HepG2 (cell line): ENCODE results near the gene PCIF1. TPM values are rescaled to one million over a fixed set of nuclear protein-coding genes. Genes with fewer than 3 reads are reported as not detected.
A peak's percentile ranks its signal among the peaks of the same experiment; 100 is the strongest.

ENCODE experiments used
- ARNT2 ChIP-seq: sonication (generic); formaldehyde crosslinking; IDR thresholded peaks from 2 replicates; pipeline ENCODE4 v1.8.0; 2022; ENCODE audit warnings: mild to moderate bottlenecking, low read depth, missing genetic modification reagents, moderate library complexity
- ATF1 ChIP-seq: IDR thresholded peaks from 2 replicates; pipeline ENCODE4 v1.6.1; 2016; ENCODE audit warnings: mild to moderate bottlenecking, control low read depth
- EED ChIP-seq: sonication (generic); formaldehyde crosslinking; IDR thresholded peaks from 2 replicates; pipeline ENCODE4 v1.5.0; 2020; ENCODE audit warnings: mild to moderate bottlenecking, missing genetic modification reagents
- ELF3 ChIP-seq: IDR thresholded peaks from 2 replicates; pipeline ENCODE4 v1.6.1; 2016; ENCODE audit warnings: missing genetic modification reagents, missing compliant biosample characterization
- GATAD1 ChIP-seq: IDR thresholded peaks from 2 replicates; pipeline ENCODE4 v1.6.1; 2016; ENCODE audit warnings: missing genetic modification reagents, missing compliant biosample characterization
- GFI1 ChIP-seq: sonication (generic); formaldehyde crosslinking; IDR thresholded peaks from 2 replicates; pipeline ENCODE4 v1.5.0; 2020; ENCODE audit warnings: missing genetic modification reagents, mild to moderate bottlenecking, borderline replicate concordance
- IKZF1 ChIP-seq: fragments of 450-650 bp; IDR thresholded peaks from 2 replicates; pipeline ENCODE4 v1.7.1; 2016
- KDM2A ChIP-seq: sonication (generic); formaldehyde crosslinking; IDR thresholded peaks from 2 replicates; pipeline ENCODE4 v1.4.0; 2020; ENCODE audit warnings: low read depth, missing genetic modification reagents, borderline replicate concordance
- MAFF ChIP-seq: IDR thresholded peaks from 2 replicates; pipeline ENCODE4 v1.6.1; 2011; ENCODE audit warnings: low read depth, low read length, improper control_type of control experiment
- NFE2L2 ChIP-seq: fragments of 150-350 bp; IDR thresholded peaks from 2 replicates; pipeline ENCODE4 v1.6.1; 2014; ENCODE audit warnings: low read length
- SIX1 ChIP-seq: sonication (generic); formaldehyde crosslinking; IDR thresholded peaks from 2 replicates; pipeline ENCODE4 v1.4.0; 2020; ENCODE audit warnings: missing genetic modification reagents, borderline replicate concordance
- SOX5 ChIP-seq: IDR thresholded peaks from 2 replicates; pipeline ENCODE4 v1.6.1; 2016; ENCODE audit warnings: borderline replicate concordance
- ZFP82 ChIP-seq: sonication (generic); formaldehyde crosslinking; IDR thresholded peaks from 2 replicates; pipeline ENCODE4 v1.5.1; 2020; ENCODE audit warnings: mild to moderate bottlenecking, missing genetic modification reagents, borderline replicate concordance
- ZNF180 ChIP-seq: sonication (generic); formaldehyde crosslinking; IDR thresholded peaks from 2 replicates; pipeline ENCODE4 v1.4.0; 2020; ENCODE audit warnings: low read depth, missing genetic modification reagents, borderline replicate concordance
- polyA plus RNA-seq, 8 experiments: library from polyadenylated mRNA; depleted of rRNA in 3 of 8; stranded (reverse) in 7 of 8; unstranded in 1 of 8; fragments of >200 nt; fragmentation: Illumina TruSeq in 4 of 8; extraction: Trizol in 4 of 8; gene quantifications; 2 replicates each; pipeline versions ENCODE4 v1.2.1 to v1.2.3, GENCODE V29; 2011 to 2016; ENCODE audit warnings: low read depth in 4 of 8, missing spikeins in 1 of 8, mixed read lengths in 1 of 8; ENCODE audit not compliant: insufficient read depth in 1 of 8
- total RNA-seq, 5 experiments: library from RNA; depleted of rRNA; stranded (reverse); fragments of >200 nt; fragmentation: Illumina TruSeq; extraction: Trizol; gene quantifications; 2 replicates each; pipeline ENCODE4 v1.2.3, GENCODE V29; 2016; ENCODE audit warnings: low read depth in 1 of 5
- TF ChIP-seq, protein P1 (sequence below): sonication (generic); formaldehyde crosslinking; IDR thresholded peaks from 2 replicates; pipeline ENCODE4 v1.4.0; 2020; ENCODE audit warnings: low read depth, missing genetic modification reagents
- TF ChIP-seq, protein P2 (sequence below): fragments of 450-650 bp; IDR thresholded peaks from 2 replicates; pipeline ENCODE4 v1.6.1; 2017; ENCODE audit warnings: mild to moderate bottlenecking
- TF ChIP-seq, protein P3 (sequence below): sonication (generic); formaldehyde crosslinking; IDR thresholded peaks from 2 replicates; pipeline ENCODE4 v1.4.0; 2020; ENCODE audit warnings: missing genetic modification reagents

PCIF1 gene
- total and polyA plus RNA-seq, 2 of the 13 experiments (the other 11 are each of a cell fraction or from before 2014, with no cell fraction given): 20.9 to 24.4 TPM

DNA sequence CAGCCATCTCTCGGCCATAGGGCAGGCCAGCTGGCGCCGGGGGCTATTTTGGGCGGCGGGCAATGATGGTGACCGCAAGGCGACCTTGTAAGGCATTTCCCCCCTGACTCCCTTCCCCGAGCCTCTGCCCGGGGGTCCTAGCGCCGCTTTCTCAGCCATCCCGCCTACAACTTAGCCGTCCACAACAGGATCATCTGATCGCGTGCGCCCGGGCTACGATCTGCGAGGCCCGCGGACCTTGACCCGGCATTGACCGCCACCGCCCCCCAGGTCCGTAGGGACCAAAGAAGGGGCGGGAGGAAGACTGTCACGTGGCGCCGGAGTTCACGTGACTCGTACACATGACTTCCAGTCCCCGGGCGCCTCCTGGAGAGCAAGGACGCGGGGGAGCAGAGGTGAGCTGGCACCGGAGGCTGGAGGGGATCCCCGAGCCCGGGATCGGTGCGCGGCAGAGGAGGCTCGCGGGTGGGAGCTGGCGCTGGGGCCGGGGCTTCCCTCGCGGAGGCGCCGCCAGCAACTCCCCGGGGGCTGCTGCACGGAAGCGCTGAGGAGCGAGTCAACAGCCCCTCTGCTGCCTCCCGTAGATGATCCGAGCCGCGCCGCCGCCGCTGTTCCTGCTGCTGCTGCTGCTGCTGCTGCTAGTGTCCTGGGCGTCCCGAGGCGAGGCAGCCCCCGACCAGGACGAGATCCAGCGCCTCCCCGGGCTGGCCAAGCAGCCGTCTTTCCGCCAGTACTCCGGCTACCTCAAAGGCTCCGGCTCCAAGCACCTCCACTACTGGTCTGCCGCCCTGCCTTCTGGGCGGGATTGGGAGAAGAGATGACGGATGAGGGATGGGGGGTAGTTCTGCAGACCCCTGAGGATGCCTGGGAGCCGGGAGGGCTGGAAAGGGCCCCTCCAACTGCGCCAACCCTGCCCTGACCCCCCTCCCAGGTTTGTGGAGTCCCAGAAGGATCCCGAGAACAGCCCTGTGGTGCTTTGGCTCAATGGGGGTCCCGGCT is 43.2 kb upstream of the PCIF1 start, which contains the start of the genes CTSA and NEURL2 (continued):
- TF ChIP-seq, protein P1, sequence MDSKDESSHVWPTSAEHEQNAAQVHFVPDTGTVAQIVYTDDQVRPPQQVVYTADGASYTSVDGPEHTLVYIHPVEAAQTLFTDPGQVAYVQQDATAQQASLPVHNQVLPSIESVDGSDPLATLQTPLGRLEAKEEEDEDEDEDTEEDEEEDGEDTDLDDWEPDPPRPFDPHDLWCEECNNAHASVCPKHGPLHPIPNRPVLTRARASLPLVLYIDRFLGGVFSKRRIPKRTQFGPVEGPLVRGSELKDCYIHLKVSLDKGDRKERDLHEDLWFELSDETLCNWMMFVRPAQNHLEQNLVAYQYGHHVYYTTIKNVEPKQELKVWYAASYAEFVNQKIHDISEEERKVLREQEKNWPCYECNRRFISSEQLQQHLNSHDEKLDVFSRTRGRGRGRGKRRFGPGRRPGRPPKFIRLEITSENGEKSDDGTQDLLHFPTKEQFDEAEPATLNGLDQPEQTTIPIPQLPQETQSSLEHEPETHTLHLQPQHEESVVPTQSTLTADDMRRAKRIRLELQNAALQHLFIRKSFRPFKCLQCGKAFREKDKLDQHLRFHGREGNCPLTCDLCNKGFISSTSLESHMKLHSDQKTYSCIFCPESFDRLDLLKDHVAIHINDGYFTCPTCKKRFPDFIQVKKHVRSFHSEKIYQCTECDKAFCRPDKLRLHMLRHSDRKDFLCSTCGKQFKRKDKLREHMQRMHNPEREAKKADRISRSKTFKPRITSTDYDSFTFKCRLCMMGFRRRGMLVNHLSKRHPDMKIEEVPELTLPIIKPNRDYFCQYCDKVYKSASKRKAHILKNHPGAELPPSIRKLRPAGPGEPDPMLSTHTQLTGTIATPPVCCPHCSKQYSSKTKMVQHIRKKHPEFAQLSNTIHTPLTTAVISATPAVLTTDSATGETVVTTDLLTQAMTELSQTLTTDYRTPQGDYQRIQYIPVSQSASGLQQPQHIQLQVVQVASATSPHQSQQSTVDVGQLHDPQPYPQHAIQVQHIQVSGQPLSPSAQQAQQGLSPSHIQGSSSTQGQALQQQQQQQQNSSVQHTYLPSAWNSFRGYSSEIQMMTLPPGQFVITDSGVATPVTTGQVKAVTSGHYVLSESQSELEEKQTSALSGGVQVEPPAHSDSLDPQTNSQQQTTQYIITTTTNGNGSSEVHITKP: peak; percentile 94
- TF ChIP-seq ZFP82 (CRISPR knock-in tag): no peak
- TF ChIP-seq NFE2L2: no peak; the same call in 1 of the 2 replicates
- peak; percentile 100 for TF ChIP-seq ARNT2 (CRISPR knock-in tag)
- TF ChIP-seq MAFF: peak; percentile 33; the same call in 1 of the 2 replicates
- peak; percentile 100 for TF ChIP-seq GATAD1 (CRISPR knock-in tag)
- TF ChIP-seq KDM2A (CRISPR knock-in tag): peak; percentile 100
- peak; percentile 94 for TF ChIP-seq ELF3 (CRISPR knock-in tag)
- TF ChIP-seq EED: peak; percentile 96
- TF ChIP-seq SOX5 (CRISPR knock-in tag): peak; percentile 92
- TF ChIP-seq GFI1: peak; percentile 96
- TF ChIP-seq ZNF180 (CRISPR knock-in tag): no peak
- TF ChIP-seq, protein P2, sequence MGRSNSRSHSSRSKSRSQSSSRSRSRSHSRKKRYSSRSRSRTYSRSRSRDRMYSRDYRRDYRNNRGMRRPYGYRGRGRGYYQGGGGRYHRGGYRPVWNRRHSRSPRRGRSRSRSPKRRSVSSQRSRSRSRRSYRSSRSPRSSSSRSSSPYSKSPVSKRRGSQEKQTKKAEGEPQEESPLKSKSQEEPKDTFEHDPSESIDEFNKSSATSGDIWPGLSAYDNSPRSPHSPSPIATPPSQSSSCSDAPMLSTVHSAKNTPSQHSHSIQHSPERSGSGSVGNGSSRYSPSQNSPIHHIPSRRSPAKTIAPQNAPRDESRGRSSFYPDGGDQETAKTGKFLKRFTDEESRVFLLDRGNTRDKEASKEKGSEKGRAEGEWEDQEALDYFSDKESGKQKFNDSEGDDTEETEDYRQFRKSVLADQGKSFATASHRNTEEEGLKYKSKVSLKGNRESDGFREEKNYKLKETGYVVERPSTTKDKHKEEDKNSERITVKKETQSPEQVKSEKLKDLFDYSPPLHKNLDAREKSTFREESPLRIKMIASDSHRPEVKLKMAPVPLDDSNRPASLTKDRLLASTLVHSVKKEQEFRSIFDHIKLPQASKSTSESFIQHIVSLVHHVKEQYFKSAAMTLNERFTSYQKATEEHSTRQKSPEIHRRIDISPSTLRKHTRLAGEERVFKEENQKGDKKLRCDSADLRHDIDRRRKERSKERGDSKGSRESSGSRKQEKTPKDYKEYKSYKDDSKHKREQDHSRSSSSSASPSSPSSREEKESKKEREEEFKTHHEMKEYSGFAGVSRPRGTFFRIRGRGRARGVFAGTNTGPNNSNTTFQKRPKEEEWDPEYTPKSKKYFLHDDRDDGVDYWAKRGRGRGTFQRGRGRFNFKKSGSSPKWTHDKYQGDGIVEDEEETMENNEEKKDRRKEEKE: no peak
- no peak for TF ChIP-seq IKZF1
- peak; percentile 87; the same call in 1 of the 2 replicates for TF ChIP-seq SIX1
- TF ChIP-seq, protein P3, sequence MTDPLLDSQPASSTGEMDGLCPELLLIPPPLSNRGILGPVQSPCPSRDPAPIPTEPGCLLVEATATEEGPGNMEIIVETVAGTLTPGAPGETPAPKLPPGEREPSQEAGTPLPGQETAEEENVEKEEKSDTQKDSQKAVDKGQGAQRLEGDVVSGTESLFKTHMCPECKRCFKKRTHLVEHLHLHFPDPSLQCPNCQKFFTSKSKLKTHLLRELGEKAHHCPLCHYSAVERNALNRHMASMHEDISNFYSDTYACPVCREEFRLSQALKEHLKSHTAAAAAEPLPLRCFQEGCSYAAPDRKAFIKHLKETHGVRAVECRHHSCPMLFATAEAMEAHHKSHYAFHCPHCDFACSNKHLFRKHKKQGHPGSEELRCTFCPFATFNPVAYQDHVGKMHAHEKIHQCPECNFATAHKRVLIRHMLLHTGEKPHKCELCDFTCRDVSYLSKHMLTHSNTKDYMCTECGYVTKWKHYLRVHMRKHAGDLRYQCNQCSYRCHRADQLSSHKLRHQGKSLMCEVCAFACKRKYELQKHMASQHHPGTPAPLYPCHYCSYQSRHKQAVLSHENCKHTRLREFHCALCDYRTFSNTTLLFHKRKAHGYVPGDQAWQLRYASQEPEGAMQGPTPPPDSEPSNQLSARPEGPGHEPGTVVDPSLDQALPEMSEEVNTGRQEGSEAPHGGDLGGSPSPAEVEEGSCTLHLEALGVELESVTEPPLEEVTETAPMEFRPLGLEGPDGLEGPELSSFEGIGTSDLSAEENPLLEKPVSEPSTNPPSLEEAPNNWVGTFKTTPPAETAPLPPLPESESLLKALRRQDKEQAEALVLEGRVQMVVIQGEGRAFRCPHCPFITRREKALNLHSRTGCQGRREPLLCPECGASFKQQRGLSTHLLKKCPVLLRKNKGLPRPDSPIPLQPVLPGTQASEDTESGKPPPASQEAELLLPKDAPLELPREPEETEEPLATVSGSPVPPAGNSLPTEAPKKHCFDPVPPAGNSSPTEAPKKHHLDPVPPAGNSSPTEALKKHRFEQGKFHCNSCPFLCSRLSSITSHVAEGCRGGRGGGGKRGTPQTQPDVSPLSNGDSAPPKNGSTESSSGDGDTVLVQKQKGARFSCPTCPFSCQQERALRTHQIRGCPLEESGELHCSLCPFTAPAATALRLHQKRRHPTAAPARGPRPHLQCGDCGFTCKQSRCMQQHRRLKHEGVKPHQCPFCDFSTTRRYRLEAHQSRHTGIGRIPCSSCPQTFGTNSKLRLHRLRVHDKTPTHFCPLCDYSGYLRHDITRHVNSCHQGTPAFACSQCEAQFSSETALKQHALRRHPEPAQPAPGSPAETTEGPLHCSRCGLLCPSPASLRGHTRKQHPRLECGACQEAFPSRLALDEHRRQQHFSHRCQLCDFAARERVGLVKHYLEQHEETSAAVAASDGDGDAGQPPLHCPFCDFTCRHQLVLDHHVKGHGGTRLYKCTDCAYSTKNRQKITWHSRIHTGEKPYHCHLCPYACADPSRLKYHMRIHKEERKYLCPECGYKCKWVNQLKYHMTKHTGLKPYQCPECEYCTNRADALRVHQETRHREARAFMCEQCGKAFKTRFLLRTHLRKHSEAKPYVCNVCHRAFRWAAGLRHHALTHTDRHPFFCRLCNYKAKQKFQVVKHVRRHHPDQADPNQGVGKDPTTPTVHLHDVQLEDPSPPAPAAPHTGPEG (CRISPR knock-in tag): peak; percentile 80
- TF ChIP-seq ATF1 (CRISPR knock-in tag): no peak
